HG02840 (cell line): ENCODE measurements around the gene CRADD.

ENCODE experiments used
- ATAC-seq: cut with Tn5 transposase; IDR thresholded peaks from one replicate; pipeline ENCODE4 v1.9.1; 2021; ENCODE audit warnings: mild to moderate bottlenecking, moderate library complexity, moderate number of reproducible peaks; ENCODE audit not compliant: unreplicated experiment, low FRiP score

The CRADD gene

DNA sequence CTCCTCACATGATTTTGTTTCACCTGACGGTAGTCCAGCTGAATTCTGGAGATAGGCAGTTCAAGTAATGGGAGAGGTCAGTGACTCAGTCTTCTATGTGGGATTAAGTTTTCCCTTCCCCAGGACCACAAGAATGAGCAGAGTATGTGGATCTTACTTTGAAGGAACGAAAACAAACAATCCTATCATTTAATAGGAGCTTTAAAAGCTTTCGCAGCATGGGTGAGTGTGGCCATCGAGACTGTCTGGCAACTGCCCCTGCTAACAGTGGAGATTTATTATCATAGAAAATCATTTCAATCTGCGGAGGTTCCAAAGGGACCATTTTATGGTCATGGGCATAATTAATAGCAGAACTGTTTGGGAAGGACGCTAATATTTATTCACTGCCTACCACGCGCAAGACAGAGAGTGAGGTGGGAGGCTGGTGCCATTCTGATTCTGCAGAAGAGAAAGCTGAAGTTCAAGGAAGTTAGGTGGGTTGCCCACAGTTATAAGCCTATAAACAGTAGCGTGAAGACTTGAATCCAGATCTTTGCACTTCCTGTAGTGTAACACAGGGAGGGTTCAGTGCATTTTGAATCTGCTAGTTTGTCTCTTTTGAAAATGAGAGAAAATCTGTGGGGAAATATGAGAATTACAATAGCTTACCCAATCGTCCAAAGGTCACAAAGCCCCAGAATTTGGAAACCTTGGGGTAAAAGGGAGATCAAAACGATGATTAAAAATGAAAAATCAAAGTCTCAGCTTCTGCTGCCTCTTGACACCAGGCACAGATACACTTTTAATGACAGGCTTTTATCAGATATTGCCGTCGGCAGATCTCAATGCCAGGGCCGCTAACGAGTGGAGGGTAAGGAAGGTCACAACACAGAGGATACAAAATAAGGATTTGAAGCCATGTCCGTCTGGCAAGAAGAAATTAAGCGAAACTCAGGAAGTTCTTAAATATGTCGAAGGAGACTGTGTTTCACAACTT is 209.6 kb downstream of the CRADD start:
- no peak for ATAC-seq

DNA sequence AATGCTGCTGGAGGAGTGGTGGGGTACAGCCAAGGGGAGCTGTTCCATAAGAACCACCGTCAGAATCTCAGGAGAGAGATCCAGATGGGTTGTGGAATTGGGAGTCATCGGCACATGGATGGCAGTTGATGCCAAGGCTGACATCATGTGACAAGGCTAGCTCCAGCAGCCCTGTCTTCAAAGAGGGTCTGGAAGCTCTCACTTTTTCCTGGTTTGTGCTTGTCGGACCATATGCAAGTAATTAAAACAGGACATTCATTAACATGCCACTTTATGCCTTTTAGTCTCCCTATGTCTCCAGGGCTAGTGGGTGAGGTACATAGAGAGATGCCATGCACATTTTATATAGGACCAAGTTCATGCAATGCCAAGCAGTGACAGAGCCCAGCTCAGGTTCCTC is 211.8 kb downstream of the CRADD start:
- ATAC-seq: no peak

DNA sequence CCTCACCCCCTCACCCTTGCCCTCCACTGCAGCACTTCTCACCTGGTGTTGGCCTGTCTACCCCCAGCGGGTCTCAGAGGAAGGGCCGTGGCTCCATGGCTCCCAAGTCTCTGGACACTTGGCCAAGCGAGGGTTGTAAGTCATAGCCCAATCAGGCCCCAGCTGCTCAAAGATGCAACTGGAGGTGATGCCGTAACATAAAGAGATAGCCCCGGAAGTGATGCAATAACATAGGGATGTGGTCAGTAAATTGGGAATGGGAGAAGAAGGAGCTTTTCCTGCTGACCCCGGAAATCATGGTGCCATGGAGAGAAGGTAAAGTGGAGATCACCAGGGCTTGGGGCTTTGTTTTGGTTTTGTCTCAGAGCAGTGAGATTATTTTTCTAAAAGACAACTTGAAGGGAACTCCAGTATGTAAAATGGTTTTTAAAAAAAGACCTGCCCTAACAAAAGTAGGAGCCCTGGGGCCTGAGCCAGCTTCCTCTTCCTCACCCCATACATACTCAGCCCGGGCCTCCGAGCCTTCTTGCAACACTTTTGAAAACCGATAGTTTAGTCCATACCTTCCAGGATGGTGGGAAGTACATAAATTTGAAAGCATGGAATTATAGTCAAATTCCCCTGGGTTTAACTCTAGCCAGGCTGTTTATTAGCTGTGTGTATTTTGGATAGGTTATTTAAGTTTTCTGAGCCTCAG is 212.5 kb downstream of the CRADD start:
- no peak for ATAC-seq

DNA sequence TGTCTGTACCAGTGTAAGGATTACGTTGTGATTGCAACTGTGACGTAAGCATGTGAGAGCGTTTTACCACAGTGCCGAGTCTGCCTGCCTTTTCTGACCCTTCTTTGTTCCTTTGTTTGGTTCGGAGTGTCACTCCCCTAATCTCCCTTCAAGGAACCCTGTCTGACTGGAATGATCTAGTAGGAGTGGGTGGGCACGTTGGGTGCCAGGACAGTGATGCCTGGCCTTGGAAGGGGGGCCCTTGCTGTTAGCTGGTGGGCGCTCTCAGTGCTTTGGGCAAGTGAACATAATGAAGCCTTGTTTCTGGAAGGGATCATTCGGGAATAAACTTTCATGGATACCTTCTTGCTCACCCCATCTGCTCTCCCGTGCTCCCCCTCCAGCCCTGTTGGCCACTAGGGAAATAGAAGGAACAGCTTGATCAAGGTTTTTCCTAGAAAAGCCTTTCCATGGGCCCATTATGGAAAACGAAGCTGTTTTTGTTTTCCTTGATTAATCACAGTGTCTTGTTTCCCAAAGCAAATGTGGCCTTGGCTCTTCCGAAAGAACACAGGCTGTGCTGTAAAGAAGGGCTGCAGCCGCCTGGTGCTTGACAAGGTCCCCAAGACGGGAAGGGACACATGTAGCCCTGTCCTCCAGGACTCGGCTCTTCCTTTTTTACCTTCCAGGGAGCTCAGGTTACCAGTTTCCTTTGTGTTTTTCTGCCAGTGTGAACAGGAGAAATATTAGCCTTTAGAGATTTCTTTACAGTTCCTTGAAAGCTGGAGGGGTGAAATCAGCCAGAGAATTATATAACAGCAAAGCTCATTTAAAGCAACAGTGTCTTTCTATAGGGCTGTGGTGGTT is 215.5 kb downstream of the CRADD start:
- no peak for ATAC-seq

DNA sequence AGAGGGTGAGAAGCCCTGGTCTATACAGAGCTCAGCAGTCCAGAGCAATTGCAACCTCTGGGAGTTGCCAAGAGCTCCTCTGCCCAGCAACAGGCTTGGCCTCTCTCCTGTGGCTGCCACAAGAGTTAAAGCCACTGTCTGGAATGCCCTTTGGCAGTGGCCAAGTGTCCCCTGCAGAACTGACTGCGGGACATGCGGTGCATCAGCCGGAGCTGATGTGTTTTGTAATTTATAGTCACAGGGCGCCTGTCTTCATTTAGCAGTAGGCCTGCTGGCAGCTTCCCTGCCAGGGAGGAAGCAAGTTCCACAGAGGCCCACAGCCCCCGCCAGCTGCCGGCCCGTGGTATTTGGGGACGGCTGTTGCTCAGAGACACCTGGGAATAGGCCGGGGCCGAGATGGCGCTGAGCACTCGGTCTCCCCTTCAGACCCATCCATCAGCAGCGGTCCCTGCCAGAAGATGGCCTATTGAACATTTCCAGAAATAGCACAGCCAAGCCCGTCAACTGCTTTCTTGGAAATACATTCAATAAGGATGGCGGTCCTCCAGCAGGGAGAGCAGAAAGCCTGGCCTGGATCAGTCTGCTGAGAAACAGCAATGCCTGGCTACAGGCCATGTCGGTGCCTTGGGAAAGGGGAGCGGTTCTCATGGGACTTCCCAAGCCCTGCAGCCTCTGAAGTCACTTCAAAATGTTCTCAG is 217.4 kb downstream of the CRADD start:
- ATAC-seq: no peak

DNA sequence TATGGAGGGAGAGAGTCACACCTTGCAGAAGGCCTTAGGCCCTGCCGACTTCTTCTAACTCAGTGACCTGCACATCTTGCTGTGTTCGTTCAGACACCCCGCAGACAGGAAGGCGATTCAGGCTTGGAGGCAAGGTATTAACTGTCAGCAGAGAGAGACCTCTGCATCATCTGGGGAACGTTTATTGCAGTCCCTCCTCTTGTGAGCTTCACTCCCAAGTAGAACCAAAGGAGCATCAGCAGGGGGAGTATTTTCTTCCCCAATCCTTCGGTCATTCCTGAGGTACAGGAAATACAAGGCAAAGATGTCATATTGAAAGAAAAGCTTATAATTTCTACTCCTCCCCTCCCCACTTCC is 217.9 kb downstream of the CRADD start:
- no peak for ATAC-seq

DNA sequence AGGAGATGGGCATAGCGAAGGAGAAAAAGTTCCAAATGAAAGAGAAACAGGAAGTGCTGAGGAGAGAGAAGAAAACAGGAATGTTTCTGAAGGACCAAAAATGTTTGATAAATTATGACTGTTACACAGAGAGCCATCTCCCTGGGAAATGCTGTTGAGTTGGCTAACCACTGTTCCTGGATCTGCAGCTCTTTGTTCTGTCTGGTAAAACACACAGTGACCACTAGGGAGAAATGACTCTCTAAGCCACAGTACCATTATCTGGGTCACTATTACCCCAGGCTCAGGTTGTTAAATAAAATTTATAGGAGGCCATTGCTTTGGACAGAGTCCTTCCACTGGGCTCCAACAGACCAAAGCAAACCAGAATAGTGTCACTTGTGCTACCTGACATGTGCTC is 219.3 kb downstream of the CRADD start:
- ATAC-seq: no peak

DNA sequence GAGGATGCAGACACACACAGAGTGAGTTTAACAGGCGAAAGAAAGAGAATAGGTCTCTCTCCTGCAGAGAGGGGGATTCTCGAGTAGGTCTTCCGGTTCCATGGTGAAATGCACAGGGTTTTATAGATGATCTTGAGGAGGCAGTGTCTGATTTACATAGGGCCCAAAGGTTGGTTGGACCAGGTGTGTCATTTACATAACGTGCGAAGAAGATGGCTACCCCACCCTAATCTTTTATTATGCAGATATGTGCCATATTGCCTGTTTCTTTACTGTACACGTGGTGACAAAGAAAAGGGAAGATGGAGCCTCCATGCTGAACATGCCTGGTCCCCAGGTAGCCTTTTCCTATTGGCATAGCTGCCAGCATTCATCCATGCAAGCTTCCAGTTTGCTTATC is 219.8 kb downstream of the CRADD start:
- ATAC-seq: no peak

DNA sequence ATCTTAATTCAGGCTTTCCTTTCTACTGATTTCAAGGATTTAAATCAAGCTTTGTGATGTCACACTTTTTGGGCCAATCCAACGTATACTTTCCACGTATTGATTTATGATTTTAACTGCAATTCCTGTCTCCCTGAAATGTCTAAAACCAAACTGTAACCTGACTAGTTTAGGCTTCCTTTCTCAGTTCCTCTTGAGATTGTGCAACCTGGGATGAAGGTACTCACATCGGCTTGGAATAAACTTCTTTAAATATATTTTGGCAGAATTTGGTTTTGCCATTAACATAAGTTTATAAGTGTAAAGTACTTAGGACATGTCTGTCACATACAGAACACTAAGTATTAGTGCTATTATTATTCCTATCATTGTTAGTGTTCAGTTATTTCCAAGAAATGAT is 224.6 kb downstream of the CRADD start:
- no peak for ATAC-seq

DNA sequence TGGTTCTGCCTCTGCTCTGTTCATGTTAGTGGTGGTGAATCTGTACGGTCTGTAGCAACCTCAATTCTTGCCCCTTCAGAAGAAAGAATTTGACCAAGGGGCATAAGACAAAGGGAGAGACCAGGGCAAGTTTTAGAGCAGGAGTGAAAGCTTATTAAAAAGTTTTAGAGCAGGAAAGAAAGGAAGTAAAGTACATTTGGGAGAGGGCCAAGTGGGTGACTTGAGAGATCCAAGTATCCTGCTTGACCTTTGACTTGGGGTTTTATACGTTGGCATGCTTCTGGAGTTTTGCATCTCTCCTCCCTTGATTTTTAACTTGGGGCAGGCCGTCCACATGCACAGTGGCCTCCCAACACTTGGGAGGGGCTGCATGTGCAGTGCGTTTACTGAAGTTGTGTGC is 225.0 kb downstream of the CRADD start:
- no peak for ATAC-seq

DNA sequence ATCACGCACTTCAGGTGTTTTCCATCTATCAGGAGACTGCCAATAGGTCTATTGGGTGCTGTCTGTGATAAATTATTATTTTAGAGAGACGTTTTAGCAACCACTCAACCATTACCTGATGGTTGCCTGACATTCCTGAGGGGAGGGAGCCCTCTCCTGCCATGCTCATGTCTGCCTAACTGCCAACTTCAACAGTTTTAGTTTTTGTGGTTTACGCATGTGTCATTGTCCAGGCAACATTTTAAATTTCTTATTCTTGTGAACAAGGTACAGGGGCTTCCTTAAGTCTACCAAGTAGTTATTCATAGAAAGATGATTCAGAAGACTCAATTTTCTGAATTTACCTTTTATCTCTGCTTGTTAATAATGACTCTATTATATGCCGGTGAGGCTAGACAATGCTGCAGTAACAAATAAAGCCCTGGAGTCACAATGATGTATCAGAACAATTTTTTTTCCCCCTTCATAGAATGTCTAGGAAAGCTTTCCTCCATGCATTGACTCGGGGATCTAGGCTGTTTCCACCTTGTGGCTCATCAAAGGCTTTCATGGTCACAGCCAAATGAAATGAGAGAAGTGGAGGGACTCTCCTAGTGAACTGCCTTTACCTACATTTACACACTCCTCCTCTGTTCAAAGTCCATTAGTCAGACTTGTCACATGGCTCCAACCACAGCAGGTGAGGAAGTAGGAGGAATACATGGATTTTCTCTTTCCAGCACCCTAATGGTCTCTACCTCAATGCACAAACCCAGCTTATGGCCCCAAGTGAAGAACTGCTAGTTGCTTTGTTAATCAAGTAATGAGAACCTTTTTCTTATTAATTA is 225.8 kb downstream of the CRADD start:
- no peak for ATAC-seq

DNA sequence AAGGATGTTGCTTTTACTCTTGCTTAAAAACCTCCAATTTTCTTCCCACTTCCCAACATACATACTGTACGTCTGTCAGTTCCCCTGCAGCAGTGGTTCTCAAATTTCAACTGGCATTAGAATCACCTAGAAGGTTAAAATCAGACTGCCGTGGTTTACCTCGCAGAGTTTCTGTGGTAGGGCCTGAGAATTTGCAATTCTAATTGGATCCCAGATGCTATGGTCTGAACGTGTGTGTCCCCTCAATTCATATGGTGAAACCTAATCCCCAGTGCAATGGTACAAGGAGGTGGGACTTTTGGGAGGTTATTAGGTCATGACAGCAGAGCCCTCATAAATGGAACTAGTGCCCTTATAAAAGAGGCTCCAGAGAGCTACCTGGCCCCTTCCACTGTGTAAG is 226.9 kb downstream of the CRADD start:
- no peak for ATAC-seq

DNA sequence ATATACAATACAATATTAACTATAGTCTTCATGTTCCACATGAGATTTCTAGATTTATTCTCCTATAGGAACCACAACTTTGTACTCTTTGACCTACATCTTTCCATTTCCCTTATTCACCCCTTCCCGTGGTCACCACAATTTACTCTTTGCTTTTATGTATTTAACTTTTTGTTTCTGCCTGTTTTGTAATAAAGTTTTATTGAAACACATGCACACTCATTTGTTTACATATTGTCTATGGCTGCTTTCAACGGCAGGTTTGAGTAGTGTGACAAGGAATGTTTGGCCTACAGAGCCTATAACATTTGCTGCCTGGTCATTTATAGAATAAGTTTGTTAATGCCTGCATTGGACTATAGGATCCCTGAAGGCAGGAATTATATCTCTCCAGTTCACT is 231.1 kb downstream of the CRADD start:
- ATAC-seq: no peak

DNA sequence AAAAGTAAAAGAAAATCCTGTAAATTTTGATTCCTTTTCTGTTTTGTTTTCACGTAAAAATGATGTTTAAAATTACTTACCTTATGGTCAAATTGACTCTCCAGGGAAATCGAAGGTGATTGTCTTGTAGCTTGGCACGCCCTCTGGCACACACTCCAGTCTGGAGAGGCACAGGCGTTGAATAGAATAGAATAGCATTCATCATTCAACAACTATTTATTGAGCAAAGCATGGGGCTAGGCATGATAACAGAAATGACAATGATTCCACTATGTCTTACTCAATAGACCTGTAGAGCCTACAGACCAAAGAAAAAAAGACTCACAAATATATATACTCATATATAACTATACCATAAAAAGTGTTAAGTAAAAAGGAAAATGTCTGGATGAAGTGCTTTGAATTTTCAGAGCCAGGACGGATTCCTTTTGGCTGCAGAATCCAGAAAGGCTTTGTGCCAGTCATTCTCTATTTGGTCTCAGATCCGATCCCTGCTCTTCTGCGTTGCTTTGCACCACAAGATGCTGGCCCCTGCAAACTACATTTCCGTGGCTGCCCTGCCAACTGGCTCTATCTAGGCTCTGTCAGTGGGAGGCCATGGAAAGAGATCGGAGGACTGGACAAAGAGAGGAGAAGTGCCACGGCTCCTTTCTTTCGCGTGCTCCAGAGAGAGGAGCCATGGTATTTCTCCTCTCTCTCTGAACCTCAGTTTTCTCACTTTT is 231.8 kb downstream of the CRADD start:
- ATAC-seq: no peak

DNA sequence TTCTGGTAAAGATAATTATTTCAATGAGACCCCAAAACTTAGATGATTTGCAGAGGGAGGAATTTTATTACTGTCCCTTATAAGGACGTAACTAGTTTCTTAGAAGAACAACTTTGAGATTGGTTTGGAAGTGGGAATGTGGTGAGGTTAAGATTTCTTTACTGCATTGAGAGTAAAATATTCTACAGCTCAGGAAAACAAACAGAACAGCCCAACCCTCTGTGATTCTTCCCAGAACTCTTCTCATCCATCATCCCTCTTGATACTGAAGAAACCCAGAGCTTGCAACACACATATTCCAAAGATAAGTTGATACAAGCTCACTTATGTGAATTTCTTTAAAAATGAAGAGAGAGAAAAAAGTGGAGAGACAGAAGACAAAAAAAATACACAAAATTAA is 234.2 kb downstream of the CRADD start:
- ATAC-seq: no peak

DNA sequence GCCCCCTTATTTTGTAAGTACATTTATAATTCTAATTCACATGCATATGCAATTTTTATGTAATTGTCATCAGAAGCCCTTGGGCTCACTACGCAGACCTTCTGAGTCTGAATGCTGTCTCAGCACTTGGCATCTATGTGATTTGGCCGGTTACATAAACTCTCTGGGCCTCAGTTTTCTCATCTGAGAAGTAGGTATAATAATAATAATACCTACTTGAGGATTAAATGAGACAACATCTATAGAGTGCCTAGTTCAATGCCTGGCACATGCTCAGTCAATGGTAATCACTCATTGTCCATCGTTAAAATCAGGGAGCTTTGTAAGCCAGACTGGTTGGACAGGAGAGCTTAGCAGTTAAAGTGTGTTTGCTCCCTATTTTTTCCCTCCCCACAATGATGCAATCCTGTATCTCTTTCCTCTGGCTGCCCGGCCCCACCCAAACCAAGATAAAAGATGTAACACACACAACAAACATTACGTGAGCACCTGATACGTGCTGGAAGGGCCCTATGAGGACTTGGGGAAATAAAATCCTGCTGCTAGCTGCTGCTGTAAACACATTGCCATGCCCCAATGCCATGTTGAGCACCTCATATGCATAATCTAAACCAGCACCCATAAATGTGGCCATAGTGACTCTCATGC is 235.0 kb downstream of the CRADD start:
- ATAC-seq: no peak

DNA sequence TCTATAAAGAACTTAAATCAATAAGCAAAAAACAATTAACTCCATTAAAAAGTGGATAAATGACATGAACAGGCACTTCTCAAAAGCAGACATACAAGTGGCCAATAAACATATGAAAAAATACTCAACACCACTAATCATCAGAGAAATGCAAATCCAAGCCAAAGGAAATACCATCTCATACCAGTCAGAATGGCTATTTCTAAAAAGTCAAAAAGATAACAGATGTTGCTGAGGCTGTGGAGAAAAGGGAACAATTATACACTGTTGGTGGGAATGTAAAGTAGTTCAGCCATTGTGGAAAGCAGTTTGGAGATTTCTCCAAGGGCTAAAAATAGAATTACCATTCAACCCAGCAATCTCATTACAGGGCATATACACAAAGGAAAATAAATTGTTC is 236.7 kb downstream of the CRADD start:
- ATAC-seq: no peak

DNA sequence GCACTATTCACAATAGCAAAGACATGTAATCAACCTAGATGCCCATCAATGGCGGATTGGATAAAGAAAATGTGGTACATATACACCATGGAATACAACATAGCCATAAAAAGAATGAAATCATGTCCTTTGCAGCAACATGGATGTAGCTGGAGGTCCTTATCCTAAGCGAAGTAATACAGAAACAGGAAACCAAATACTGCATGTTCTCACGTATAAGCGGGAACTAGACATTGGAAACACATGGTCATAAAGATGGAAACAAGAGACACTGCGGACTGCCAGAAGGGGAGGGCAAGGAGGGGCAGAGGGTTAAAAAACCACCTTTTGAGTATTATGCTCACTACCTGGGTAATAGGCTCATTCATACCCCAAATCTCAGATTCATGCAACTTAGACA is 237.1 kb downstream of the CRADD start:
- ATAC-seq: no peak
